ENCODE measurements around the gene HVCN1. TPM values are rescaled to one million over a fixed set of nuclear protein-coding genes. Genes with fewer than 3 reads are reported as not detected.

Gene HVCN1
- total and polyA plus RNA-seq, 2 of the 8 experiments (the other 6 are each of a cell fraction or from before 2014, with no cell fraction given) = 5.8 to 11.2 TPM

GRCh38 chr12:110728628-110729027, 39.7 kb upstream of the HVCN1 start (continued):
- TF ChIP-seq ATF2 (IDR thresholded peaks at IDR 0.05; ENCODE audit: low read length) = no peak
- TF ChIP-seq HDAC2 (IDR thresholded peaks at IDR 0.05; ENCODE audit: borderline replicate concordance in 1 of 2, low read depth in 2 of 2, low read length in 2 of 2) = no peak
- no peak for TF ChIP-seq JUN (IDR thresholded peaks at IDR 0.05; ENCODE audit: low read depth, low read length)
- TF ChIP-seq SIN3A (conservative IDR thresholded peaks at IDR 0.05 in 1 of 2, IDR thresholded peaks at IDR 0.05 in 1 of 2; ENCODE audit: low read depth in 1 of 2, low read length in 2 of 2) = no peak
- no peak for TF ChIP-seq NANOG (IDR thresholded peaks at IDR 0.05; ENCODE audit: insufficient read depth, low read depth, low read length, poor library complexity, severe bottlenecking)
- no peak for TF ChIP-seq E2F6 (IDR thresholded peaks at IDR 0.05)
- no peak for TF ChIP-seq PHF8 (conservative IDR thresholded peaks at IDR 0.05; ENCODE audit: low read depth, low read length)
- TF ChIP-seq TEAD4 (IDR thresholded peaks at IDR 0.05; ENCODE audit: low read depth, low read length) = no peak

All from H1 (cell line).